Measurements from ENCODE around the gene GEMIN7.
"Not testable (repeated sequence)": the region's sequence is repeated elsewhere in the genome, so short reads cannot be mapped to it uniquely, and the experiment has no call there.

The GEMIN7 gene

DNA sequence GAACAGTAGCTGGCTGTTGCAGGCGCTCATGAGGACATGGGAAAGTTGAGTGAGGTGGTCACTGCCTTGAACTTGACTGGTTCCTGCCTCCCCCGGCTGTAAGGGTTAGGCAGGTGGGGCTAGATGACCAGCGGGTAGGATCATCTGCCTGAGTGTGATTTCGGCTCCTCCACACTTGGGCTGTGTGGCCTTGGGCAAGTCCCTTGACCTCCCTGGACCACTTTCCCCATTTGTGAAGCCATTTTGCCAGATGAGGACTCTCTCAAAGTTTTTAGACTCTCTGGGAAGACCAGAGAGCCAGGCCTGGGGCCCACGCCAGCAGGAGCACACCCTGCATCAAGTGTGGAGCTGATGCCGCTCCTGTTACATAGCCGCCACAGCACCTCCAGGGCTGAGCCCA lies 23.4 kb downstream of the GEMIN7 start:
- DNase-seq = no peak

DNA sequence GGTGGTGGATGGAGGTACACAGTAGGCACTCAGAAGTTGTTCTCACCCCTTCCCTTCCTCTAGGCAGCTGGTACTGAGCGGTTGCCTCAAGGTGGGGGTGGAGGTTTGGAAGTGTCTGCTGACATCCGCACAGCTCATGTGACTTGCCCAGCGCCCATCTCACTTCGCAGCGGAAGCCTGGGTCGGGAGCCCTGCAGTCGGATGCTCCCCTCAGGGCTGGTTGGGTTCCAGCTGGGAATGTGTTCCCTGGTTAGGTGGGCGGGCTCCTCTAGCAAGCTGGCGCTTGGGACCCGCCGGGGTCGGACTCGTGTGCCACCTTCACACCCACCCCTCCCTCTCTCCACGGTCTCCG lies 24.1 kb downstream of the GEMIN7 start:
- peak in 50 of 58 donors; percentile 12 to 80 (median 48) for DNase-seq

DNA sequence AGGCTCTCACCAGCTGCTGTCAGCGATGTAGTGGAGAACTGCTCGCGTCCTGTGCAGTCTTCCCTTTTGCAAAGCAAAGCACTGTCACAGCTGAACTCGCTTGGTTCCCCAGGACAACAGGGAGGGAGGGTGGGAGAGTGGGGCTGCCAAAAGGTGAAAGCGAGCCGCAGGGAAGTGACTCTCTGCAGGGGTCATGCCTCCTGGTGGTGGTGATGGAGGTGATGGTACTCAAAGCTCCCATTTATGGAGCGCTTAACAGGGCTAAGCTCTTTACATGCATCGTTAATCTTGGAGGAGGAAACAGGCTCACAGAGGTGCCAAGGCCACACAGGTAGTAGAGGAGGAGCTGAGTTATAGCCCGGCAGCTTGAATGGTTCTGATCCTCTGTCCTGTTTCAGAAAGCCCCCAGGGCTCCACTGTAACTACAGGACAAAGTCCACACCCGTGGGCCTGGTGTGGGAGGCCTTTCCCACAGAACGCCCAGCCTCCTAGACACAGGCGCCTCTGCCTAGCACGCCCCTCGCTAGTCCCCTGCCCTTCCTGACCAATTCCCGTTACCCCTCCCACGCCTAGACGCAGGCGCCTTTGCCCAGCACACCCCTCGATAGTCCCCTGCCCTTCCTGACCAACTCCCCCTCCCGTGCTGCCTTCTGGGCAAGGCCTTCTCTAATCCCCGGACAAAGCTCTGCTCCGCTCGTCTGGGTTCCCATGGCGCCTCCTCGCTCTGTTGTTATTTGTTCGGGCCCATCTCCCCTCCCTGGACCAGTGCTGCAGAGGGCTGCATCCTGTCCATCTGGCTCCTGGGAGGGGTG lies 24.7 kb downstream of the GEMIN7 start:
- DNase-seq = peak in 6 of 58 donors; percentile 9 to 47 (median 14)

DNA sequence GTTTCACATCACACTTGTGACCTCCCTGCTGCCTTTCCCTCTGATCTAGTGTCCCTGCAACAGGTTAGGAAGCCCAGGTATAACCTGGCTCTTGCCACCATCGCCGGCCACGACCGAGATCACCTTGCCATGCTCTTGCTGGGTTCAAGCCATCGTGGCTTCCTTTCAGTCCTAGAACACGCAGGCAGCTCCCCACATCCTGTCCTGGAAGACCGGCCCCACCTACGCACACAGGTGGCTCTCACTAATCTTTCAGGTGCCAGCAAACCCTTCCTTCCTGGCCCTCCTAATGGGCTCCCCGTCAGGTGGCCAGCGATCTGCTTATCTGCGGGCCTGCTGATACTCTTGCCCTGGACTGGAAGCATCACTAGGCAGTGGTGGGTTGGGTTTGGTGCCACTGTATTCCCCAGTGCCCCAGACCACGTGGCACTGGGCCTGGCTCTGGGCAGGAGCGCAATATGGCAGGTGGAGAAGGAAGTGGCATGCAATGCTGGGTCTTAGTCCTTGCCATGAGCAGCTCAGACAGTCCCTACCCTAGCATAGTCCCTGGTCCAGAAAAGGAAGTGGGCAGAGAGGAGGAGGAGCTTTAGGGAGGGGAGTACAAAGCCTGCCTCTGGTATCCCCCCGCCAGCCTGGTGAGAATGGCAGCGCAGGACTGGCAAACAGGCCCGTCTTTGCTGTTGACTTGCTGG lies 25.7 kb downstream of the GEMIN7 start:
- DNase-seq = no peak

DNA sequence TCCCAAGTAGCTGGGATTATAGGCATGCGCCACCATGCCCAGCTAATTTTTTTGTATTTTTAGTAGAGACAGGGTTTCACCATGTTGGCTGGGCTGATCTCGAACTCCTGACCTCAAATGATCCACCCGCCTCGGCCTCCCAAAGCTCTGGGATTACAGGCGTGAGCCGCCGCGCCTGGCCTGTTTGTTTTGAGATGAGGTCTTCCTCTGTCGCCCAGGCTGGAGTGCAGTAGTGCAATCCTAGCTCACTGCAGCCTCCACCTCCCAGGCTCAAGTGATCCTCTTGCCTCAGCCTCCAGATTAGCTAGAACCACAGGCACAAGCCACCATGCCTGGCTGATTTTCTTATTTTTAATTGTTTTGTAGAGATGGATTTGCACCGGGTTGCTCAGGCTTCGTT lies 27.3 kb downstream of the GEMIN7 start:
- DNase-seq = not testable (repeated sequence)

DNA sequence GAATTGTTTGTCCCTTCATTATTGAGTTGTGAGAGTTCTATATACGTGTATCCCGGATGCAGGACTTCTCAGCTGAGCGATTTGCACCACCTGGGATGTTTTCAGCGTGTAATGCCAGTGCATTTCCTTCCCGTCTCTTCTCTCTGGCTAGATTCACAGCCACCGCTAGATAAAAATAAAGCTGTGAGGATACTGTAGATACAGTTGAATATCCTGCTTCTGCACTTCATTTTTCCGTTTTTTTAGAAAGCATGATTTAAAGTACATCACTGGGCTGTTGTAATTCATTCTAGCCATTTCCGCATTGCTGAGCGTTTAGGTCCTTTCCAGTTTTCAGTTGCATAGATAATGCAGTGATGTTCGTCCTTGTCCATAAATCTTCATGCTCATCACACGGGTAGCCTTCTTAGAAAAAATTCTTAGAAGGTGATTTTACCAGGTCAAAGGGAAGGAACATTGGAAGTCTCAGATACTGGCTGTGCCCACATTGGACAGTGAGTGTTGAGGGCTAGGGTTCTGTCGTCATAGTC lies 28.6 kb downstream of the GEMIN7 start:
- no peak for DNase-seq

DNA sequence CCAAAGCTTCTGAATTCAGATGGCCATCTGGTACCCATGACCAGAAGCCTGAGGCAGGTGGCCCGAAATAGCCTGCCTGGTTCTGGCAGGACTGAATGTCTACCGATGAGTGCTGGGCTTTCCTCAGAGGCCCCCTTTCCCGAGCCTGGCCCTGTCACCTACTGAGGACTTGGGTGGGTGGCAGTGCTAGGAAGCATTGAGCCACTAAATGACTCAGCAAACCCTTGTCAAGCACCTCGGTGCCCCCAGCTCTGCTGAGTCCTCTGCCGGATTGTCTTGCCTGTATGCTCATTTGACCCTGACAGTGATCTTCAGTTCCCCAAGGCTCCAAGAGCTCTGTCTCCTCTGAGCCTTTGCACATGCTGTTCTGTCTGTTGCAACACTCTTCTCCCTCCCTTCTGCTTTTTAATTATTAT lies 31.8 kb downstream of the GEMIN7 start:
- no peak for DNase-seq

DNA sequence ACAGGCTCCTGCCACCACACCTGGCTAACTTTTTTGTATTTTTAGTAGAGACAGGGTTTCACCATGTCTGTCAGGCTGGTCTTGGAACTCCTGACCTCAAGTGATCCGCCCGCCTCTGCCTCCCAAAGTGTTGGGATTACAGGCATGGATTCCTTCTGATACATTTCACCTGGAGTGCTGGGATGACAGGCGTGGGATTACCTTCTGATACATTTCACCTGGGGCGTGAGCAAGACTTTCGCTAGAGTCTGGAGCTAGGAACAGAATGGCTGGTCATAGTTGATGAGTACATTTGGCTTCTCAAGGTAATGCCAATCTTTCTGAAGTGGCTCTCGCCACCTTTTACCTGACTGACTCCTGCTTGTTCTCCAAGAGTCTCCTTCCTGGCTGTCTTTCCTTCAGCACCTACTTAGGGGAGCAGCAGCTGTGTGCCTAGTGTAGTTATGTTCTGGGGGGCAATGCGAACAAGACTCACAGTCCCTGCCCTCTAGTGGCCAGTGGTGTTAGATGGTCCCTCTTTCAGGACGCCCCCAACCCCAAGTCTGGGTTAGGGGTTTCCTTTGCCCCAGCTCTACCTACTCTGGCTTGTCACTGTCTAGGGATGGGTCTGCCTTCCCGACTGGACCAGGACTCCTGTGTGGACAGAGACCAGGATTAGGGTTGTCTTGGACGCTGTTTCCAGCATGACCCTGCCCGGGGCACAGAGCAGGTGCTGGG lies 33.2 kb downstream of the GEMIN7 start:
- DNase-seq = no peak

DNA sequence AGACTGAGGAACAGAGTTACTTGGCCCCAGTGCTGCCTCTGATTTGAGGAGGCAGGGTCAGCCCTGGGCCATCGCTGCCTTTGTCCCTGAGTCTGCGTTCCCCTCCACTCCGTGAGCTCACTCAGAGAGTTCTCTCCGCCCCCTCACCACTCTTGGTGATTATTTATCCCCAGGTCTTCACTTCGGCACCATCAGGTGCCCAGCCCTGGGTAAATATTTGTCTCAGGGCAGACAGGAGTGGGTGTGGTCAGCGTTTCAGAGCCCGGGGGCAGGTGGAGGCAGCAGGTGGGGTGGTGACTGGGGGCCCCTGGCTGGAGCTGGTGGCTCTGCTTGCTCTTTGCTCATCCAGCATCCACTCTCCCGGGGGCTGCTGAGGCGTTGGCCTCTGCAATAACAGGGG lies 34.6 kb downstream of the GEMIN7 start:
- no peak for DNase-seq

DNA sequence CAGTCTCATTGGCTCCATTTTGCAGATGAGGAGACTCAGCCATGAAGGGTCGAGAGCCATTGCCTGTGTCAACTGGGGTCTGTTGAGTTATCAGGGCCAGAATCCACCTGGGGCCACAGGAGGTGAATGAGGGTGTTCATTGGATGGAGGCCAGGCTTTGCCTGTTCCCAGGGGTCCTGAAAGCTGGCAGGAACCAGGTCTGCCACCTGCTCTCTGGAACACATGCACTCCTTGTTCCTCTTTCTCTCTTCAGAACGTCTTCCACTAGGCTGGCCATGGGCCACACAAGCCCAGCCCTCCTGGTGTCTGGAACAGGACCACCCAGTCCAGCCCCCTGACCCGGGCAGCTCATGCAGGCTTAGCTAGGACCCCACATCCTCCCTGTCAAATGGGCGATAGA lies 35.1 kb downstream of the GEMIN7 start:
- DNase-seq = no peak

DNA sequence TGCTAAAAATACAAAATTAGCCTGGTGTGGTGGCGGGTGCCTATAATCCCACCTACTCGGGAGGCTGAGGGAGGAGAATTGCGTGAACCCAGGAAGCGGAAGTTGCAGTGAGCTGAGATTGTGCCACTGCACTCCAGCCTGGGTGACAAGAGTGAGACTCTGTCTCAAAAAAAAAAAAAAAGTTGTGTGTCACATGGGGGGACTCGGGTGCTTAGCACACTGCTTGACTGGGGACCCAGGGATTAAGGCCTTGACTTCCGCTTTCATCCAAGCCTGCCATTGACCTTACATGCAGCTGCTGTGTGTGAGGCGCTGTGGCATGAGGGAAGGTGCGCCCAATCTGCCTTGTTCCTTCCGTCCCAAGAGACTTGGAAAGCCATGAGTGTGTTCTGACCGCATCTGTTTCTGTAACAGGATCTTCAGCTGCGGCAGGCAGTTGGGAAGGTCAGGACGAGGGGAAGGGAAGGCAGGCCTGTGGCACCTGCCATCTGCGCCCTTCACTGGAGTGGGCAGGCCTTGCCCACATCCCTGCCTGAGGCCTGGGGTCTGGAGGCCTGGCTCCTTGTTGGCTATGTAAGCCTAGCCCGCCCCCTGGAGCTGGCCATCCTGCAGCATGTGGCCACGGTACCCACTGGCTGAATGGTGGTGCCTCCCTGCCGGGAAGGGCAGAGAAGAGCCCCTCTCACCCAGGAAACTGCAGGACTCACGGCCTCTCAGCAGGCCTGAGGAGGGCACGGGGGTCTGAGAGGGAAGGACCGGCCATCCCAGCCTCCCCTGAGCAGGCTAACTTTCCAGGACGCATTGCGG lies 37.0 kb downstream of the GEMIN7 start:
- no peak for DNase-seq

DNA sequence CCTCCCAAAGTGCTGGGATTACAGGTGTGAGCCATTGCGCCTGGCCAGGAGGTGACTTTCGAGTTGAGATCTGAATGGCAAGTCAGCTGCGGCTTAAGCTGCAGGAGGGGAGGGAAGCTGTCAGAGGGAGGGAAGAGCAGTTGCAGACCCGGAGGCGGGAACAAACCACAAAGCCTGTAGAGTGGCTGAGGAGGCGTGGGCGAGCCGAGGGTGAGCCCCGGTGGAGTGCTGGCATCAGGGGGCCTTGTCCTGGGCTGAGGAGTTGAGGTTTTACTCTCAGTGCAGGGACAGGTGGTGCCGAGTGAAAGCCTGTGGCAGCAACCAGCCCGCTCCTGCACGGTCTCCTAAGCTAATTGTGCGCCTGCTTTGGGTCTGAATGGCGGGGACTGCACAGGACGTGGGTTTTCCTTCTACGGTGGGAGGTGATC lies 38.1 kb downstream of the GEMIN7 start:
- DNase-seq = no peak

DNA sequence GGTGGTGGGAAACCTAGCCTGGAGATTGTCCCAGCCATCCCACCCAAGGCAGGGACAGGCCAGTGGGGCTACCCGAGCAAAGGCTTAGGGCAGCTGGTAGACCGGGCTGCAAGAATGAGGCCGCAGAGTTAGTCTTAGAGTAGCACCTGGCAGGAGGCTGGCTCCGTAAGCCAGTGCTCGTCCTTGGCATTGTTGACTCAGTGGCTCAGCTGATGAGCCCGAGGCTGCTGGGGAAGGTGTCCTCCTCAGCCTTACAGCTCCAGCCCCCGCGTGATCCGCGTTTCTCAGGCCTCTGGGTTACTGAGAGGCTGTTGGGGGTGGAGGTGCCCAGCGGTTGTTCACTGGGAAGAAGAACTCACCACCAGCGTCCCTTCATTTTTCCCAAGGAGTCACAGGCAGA lies 38.6 kb downstream of the GEMIN7 start:
- no peak for DNase-seq

DNA sequence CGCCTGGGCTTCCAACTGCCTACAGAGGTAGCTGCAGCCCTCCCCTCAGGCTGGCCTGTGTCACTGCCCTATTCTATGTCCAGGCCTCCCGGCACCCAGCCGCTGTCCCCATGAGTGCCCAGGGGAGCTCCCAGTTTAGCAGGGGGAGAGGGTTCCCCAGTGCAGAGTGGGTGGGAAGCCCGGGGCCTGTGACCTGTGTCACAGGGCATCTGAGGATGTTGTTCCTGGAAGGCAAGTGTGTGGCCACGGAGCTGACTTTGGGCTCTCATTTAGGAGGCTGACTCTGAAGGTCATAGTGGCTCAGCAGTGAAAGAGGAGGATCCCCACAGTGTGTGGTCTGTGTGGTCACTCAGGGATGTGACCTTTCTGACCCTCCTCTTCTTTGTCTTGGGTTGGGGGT lies 39.0 kb downstream of the GEMIN7 start:
- no peak for DNase-seq

DNA sequence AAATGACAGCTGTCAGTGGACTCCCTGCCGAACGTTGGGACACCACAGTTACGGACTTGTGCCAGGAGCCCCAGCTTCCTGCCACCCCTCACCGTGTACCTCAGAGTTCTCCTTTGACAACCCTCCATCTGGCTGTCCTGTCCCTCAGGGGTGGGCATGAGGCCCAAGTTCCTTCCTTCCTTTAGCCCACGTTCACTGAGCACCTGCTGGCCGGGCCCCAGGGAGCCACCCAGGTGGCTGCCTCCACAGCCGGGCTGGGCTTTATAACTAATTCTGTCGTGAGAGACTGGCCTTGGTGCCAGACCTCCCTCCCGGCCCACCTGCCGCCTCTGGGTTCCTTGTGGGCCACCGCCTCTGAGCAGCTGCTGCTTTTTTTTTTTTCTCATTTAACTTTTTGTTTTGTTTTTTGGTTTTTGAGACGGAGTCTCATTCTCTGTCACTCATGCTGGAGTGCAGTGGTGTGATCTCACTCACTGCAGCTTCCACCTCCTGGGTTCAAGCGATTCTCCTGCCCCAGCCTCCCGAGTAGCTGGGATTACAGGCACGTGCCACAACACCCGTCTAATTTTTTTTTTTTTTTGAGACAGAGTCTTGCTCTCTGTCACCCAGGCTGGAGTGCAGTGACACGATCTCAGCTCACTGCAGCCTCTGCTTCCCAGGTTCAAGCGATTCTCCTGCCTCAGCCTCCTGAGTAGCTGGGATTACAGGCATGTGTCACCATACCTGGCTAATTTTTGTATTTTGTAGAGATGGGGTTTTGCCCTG lies 39.7 kb downstream of the GEMIN7 start:
- not testable (repeated sequence) for DNase-seq

DNA sequence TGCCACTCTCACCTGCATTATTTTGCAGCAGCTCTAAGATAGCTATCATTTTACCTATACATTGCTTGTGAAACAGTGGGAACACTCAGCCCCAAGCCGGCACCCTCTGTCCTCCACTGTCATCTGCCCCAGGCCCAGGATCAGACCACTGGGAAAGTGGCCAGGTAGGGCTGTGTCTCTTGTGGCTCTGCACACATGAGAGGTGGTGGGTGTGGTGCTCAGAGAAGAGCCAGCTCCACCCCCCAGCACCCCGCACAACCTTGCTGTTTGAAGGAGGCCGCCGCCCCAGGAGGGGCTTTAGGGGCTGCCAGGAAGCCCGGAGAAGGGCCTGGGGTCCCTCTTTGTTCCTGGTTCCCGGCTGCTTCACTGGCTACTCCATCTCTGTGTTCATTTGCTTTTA lies 40.5 kb downstream of the GEMIN7 start:
- DNase-seq = no peak

DNA sequence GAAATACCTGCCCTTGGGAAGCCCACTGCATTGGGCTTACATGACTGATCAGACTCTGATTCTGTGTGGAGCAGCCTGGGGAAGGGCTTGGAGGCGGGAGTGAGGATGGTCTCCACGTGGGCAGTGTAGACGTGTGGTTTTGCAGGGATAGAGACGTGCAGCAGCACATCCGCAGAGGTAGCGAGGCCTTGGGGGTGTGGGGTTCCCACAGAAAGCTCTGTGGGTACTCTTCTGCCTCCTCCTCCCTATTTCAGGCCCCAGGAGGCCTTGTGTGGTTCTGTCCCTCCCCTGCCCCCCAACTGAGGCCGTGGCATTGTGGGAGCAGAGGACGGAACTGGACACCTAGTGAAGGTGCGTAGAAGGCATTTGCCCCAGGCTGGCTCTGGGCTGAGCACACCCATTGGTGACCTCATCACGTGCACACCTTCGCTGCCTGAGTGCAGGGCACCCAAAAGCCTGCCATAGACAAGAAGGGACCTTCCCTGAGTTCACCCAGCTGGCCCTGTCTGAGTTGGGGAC lies 42.8 kb downstream of the GEMIN7 start:
- peak in 1 of 58 donors; percentile 22 for DNase-seq

DNA sequence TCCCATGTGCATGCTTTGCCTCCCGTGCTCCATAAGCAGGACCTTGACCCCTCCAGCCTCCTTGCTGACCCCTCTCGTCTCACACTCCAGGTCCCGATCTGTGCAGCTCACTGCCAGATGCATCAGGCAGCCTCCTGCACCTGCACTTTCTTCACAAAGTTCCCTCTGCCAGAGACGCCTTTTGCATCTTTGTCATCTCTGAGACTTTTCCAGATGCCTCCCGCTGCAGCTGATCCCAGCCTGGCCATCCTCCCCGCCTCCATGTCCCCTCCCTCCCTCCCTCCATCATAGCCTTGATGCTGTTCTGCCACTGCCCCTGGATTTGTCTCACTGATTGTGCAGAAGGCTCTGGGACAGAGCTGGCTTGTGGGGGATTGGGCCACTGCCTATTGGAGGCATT lies 43.8 kb downstream of the GEMIN7 start:
- peak in 1 of 58 donors; percentile 13 for DNase-seq

DNA sequence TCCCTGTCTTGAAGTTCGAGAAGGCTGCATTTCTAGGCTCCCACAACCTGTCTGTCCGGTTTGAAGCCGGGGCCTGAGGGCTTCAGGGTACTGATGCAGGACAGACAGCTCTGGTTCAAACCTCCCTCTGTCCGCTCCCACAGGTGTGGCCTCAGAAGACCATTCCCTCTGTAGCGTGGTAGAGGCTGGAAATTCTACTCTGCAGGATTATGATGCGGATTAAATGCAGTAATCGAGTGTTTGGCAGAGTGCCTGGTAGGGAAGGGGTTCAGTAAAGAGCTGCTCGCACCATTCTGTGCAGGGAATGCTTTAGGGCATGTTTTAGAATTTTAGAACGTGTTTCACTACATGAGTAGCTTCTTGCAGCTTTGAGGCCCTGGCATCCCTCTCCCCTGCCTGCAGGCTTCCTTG lies 44.4 kb downstream of the GEMIN7 start:
- no peak for DNase-seq

DNA sequence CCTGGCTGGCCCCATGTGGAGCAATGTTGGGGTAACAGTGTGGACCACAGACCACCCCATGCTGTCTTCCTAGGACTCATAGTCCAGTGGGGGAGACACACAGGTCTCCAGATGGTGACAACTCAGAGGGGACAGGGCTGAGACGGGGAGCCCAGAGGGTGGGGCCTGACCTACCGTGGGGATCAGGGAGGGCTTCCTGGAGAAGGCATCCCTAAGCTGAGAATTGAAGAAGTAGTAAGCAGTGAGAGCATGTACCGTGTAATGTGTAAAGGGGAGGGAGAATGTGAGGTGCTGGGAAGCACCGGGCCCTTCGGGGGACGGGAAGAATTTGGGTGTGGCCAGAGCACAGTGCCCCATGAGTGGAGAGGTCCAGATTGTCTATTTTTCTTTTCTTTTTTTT lies 45.0 kb downstream of the GEMIN7 start:
- no peak for DNase-seq

All from anterior cingulate cortex (tissue), 58 donors.